Measurements from ENCODE around the gene UGCG. TPM values are rescaled to one million over a fixed set of nuclear protein-coding genes. Genes with fewer than 3 reads are reported as not detected.

The UGCG gene
- total RNA-seq, 1 experiment from 2014 or later, result 192 TPM

DNA sequence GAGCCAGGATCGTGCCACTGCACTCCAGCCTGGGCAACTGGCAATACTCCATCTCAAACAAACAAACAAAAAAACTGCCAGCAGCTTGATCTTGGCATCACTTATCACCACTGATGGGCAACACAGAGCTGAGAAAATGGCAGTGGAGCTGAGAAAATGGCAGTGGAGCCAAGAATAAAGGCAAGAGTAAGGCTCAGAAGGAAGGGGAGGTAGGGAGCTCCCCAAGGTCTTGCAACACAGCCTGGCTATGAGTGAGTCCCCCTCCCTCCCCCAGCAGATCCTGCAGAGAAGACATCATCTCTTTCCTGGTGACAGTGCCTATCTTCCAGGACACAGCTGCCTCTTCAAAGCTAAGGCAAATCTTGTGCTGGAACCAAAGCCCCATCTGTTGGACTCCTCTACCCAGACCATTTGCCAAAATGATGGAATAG is 70.3 kb downstream of the UGCG start:
- in situ Hi-C loops (cut with HindIII; ENCODE audit: low sequenced_read_pairs), result no loop called here
- no peak for DNase-seq (ENCODE audit: low spot score)

GRCh38 chr9:111967621-111968020 is 71.0 kb downstream of the UGCG start:
- DNase-seq (ENCODE audit: low spot score), result no peak
- in situ Hi-C loops (cut with HindIII; ENCODE audit: low sequenced_read_pairs), result no loop called here

DNA sequence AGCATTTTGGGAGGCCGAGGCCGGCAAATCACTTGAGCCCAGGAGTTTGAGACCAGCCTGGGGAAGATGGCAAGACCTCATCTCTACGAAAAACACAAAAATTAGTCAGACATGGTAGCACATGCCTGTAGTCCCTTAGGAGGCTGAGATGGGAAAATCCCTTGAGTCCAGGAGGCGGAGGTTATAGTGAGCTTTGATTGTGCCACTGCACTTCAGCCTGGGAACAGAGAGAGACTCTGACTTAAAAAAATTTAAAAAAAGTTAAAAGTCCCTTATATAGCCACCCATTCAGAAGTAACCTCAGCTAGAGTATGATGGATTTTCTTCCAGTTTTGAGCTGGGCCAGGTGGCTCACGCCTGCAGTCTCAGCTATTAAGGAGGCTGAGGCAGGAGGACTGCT is 72.4 kb downstream of the UGCG start:
- DNase-seq (ENCODE audit: low spot score), result no peak
- in situ Hi-C loops (cut with HindIII; ENCODE audit: low sequenced_read_pairs), result no loop called here

DNA sequence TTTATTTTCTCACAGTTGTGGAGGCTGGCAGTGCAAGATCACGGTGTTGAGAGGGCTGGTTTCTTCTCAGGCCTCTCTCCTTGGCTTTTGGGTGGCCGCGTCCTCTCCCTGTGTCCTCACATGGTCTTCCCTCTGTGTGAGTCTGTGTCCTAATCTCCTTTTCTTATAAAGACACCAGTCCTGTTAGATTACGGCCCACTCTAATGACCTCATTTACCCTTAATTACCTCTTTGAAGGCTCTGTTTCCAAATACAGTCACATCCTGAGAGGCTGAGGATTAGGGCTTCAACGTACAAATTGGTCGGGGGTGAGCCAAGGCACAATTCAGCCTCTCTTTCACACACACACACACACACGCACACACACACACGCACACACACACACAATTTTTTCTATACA is 73.0 kb downstream of the UGCG start:
- in situ Hi-C loops (cut with HindIII; ENCODE audit: low sequenced_read_pairs), result no loop called here
- DNase-seq (ENCODE audit: low spot score), result no peak

DNA sequence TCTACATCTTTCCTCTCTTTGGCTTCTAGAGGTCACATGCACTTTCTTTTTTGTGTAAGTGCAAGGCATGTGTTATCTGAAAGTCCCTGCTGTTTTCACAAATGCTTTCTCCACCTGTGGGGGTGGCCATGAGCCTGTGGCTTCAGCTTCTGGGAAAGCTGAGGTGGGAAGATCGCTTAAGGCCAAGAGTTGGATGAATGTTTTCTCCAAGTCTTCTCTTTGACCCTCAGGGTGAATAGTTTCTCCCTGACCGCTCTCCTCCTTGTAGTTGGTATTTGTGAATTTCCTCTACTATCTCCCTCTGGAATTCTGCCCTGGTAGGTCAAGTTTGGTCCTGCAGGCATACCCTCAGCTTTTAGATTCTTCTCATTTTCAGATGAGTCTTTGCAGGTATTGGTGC is 74.2 kb downstream of the UGCG start:
- in situ Hi-C loops (cut with HindIII; ENCODE audit: low sequenced_read_pairs), result no loop called here
- no peak for DNase-seq (ENCODE audit: low spot score)

- DNase-seq (ENCODE audit: low spot score), result no peak
- in situ Hi-C loops (cut with HindIII; ENCODE audit: low sequenced_read_pairs), result no loop called here
Measured at GRCh38 chr9:111974092-111974681, 77.6 kb downstream of the UGCG start.

DNA sequence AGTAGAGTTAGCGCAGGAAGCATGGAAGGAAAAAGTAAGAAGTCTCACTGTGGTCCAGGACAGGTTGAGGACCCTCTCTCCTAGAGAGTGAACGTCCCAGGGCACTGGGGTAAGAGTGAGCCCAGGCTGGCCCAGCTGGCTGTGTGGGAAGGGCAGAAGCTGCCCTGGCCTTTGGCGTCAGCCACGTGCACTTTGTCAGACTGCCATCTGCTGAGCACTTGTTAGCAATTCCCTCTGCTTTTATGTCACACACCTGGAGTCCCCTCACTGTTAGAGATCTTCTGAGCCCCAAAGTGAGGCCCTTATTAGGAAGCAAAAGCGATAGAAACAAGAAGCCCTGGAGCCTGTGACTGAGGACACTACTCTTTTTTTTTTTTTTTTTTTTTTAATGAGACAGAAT is 79.1 kb downstream of the UGCG start:
- in situ Hi-C loops (cut with HindIII; ENCODE audit: low sequenced_read_pairs), result no loop called here

GRCh38 chr9:111978616-111979015 is 82.0 kb downstream of the UGCG start:
- in situ Hi-C loops (cut with HindIII; ENCODE audit: low sequenced_read_pairs), result no loop called here
- DNase-seq (ENCODE audit: low spot score), result no peak

More for the DNA sequence above, 79.1 kb downstream of the UGCG start:
- DNase-seq (ENCODE audit: low spot score), result no peak

DNA sequence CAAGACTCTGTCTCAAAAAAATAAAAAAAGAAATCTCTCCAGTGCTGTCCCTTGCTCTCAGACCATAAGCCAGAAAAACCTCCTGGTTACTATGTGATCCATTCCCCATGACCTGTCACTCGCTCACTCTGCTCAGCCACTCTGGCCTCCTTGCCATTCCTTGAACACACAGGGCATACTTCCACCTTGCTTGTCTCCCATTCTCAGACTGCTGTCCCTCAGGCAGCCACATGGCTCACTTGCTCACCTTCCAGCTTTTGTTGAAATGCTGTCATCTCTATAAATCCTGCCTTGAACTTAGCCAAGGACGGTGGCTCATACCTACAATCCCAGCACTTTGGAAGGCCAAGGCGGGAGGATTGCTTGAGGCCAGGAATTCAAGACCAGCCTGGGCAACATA is 82.9 kb downstream of the UGCG start:
- in situ Hi-C loops (cut with HindIII; ENCODE audit: low sequenced_read_pairs), result no loop called here
- DNase-seq (ENCODE audit: low spot score), result no peak

- in situ Hi-C loops (cut with HindIII; ENCODE audit: low sequenced_read_pairs), result no loop called here
Measured at GRCh38 chr9:111980398-111980797, 83.8 kb downstream of the UGCG start.

DNA sequence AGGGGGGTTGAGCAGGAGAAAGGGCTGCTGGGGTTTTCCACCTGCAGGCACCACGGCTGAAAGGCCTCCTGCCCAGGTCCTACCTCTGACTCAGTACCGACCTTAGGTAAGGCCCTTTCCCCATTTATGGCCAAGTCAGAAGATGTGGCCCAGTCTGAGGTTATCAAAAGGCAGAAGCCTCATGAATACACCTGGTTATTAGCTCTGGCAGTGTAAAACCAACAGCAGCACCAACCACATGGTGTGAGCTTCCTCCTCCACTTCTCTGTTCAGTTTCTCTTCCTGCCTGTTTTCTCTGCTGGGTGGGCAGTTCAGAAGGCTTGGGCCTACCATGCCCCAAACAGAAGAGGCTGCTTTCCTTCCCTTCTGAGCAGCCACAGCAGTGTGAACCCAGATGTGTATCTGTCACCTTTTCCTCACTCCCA is 86.9 kb downstream of the UGCG start:
- in situ Hi-C loops (cut with HindIII; ENCODE audit: low sequenced_read_pairs), result no loop called here
- DNase-seq (ENCODE audit: low spot score), result no peak

More at GRCh38 chr9:111980398-111980797, 83.8 kb downstream of the UGCG start:
- DNase-seq (ENCODE audit: low spot score), result no peak

DNA sequence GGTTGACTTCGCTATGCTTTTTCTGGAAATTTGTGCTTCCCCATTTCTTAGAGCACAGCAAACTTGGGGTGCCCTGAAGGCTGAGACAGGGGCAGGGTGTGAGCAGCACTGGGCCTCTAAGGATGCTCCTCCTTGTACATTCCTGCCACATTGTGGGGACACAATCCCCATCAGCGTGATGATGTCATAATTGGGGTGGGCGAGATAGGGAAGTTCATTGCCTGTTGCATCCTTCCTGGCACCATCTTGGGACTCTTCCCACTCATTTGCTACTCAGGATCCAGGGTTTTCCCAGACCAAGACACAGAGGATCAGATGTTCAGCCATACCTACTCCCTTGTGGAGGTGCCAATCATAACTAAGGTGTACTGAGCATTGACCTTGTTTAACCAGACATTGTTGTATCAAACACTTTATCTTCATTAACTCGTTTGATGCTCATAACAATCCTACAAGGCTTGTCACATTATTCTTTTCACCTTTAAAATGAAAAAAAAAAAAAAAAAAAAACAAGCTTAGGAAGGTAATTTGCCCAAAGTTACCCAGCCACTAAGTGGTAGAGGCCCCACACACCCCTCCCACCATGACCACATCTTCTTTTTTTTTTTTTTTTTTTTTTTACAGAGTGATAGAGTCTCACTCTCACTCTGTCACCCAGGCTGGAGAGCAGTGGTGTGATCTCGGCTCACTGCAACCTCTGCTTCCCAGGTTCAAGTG is 87.6 kb downstream of the UGCG start:
- in situ Hi-C loops (cut with HindIII; ENCODE audit: low sequenced_read_pairs), result no loop called here
- DNase-seq (ENCODE audit: low spot score), result no peak

Other genes with a start within 250 kb of the UGCG start
- 198 and 218 TPM in 2 replicates for gene GNG10, start 235.2 kb upstream of the UGCG start, total RNA-seq (2014; rRNA removed; shearing (Covaris generic))
- gene SHOC1, start 101.9 kb upstream of the UGCG start, total RNA-seq (2014; rRNA removed; shearing (Covaris generic)), result not detected in 2 replicates

Measured in G401 (cell line).